CD14-positive monocyte (primary cell): ENCODE measurements around the gene DENND1A. TPM values are rescaled to one million over a fixed set of nuclear protein-coding genes. Genes with fewer than 3 reads are reported as not detected.

Source experiments
- DNase-seq, 3 donors: peaks; one replicate each; pipeline ENCODE4 v3.0.0-alpha.2; 2011 to 2022
- H2AFZ ChIP-seq: 2 replicates; pipeline ENCODE4 v1.6.0; 2012; ENCODE audit warnings: mild to moderate bottlenecking, low read depth, low read length, inconsistent platforms; ENCODE audit not compliant: insufficient read depth, poor library complexity, severe bottlenecking
- H3K27ac ChIP-seq, 2 donors: 1 replicate in 1 of 2; 2 replicates in 1 of 2; pipeline ENCODE4 v1.5.1; 2012 to 2013; ENCODE audit warnings: low read length in 2 of 2, control low read depth in 1 of 2, inconsistent platforms in 1 of 2, low read depth in 1 of 2, mild to moderate bottlenecking in 1 of 2
- H3K27me3 ChIP-seq, 2 donors: one replicate each; pipeline versions ENCODE4 v1.6.0 to v1.6.1; 2011 to 2013; ENCODE audit warnings: low read length in 2 of 2; ENCODE audit not compliant: control insufficient read depth in 2 of 2, insufficient read depth in 2 of 2
- H3K36me3 ChIP-seq, 2 donors: replicated peaks in 1 of 2; 1 replicate in 1 of 2; 2 replicates in 1 of 2; pipeline versions ENCODE4 v1.5.1 to v1.6.1; 2012 to 2013; ENCODE audit warnings: low read length in 2 of 2, control low read depth in 1 of 2, inconsistent platforms in 1 of 2, mild to moderate bottlenecking in 1 of 2; ENCODE audit not compliant: insufficient read depth in 2 of 2, control insufficient read depth in 1 of 2
- H3K4me1 ChIP-seq, 2 donors: 1 replicate in 1 of 2; 2 replicates in 1 of 2; pipeline versions ENCODE4 v1.5.1 to v1.6.1; 2012 to 2013; ENCODE audit warnings: low read length in 2 of 2, control low read depth in 1 of 2, inconsistent platforms in 1 of 2, mild to moderate bottlenecking in 1 of 2, moderate library complexity in 1 of 2; ENCODE audit not compliant: insufficient read depth in 2 of 2, control insufficient read depth in 1 of 2
- H3K4me2 ChIP-seq: replicated peaks from 2 replicates; pipeline ENCODE3; 2012; ENCODE audit warnings: low read length, moderate library complexity, mild to moderate bottlenecking; ENCODE audit not compliant: poor library complexity, severe bottlenecking; ENCODE audit errors: extremely low read depth
- H3K4me3 ChIP-seq, 3 experiments: fragments of 200-600 bp in 1 of 3; sonication (generic) in 1 of 3; replicated peaks in 1 of 3; 1 replicate in 2 of 3; 2 replicates in 1 of 3; pipeline ENCODE4 v1.5.1; 2011 to 2013; ENCODE audit warnings: low read length in 3 of 3, mild to moderate bottlenecking in 3 of 3, control low read depth in 2 of 3, low read depth in 2 of 3, inconsistent platforms in 1 of 3, moderate library complexity in 1 of 3
- H3K79me2 ChIP-seq: 2 replicates; pipeline ENCODE4 v1.6.0; 2012; ENCODE audit warnings: mild to moderate bottlenecking, control low read depth, inconsistent platforms, low read length, moderate library complexity; ENCODE audit not compliant: insufficient read depth
- H3K9ac ChIP-seq: 2 replicates; pipeline ENCODE4 v1.6.0; 2017; ENCODE audit warnings: low read length, mild to moderate bottlenecking; ENCODE audit not compliant: insufficient read depth, poor library complexity, severe bottlenecking
- H3K9me3 ChIP-seq, 2 donors: replicated peaks in 1 of 2; 1 replicate in 1 of 2; 2 replicates in 1 of 2; pipeline versions ENCODE4 v1.5.1 to v1.6.1; 2012 to 2013; ENCODE audit warnings: low read length in 2 of 2, control low read depth in 1 of 2; ENCODE audit not compliant: control insufficient read depth in 1 of 2, insufficient read depth in 1 of 2
- H4K20me1 ChIP-seq: 2 replicates; pipeline ENCODE4 v1.6.0; 2012; ENCODE audit warnings: mild to moderate bottlenecking, low read length, control low read depth, moderate library complexity; ENCODE audit not compliant: insufficient read depth
- H3K27ac Mint-ChIP-seq, 7 donors: one replicate each; pipeline ENCODE4 v1.8.0; 2020; ENCODE audit warnings: mild to moderate bottlenecking in 7 of 7, mixed read lengths in 7 of 7, moderate library complexity in 6 of 7, inconsistent platforms in 2 of 7
- H3K27me3 Mint-ChIP-seq, 3 donors: one replicate each; pipeline ENCODE4 v1.8.0; 2021 to 2022; ENCODE audit warnings: low read depth in 3 of 3, mild to moderate bottlenecking in 3 of 3, mixed read lengths in 3 of 3, moderate library complexity in 3 of 3, inconsistent platforms in 1 of 3
- H3K36me3 Mint-ChIP-seq, 2 donors: one replicate each; pipeline ENCODE4 v1.8.0; 2020; ENCODE audit warnings: mixed read lengths in 2 of 2, inconsistent platforms in 1 of 2, mild to moderate bottlenecking in 1 of 2
- H3K4me1 Mint-ChIP-seq: one replicate; pipeline ENCODE4 v1.8.0; 2020; ENCODE audit warnings: mild to moderate bottlenecking, mixed read lengths
- H3K4me3 Mint-ChIP-seq, 2 donors: one replicate each; pipeline ENCODE4 v1.8.0; 2020; ENCODE audit warnings: mild to moderate bottlenecking in 2 of 2, mixed read lengths in 2 of 2, moderate library complexity in 1 of 2
- H3K9me3 Mint-ChIP-seq, 7 donors: one replicate each; pipeline ENCODE4 v1.8.0; 2020 to 2022; ENCODE audit warnings: mixed read lengths in 7 of 7, mild to moderate bottlenecking in 6 of 7, moderate library complexity in 6 of 7, inconsistent platforms in 2 of 7
- CTCF ChIP-seq: fragments of 200-600 bp; IDR thresholded peaks from one replicate; pipeline ENCODE4 v1.8.0; 2022; ENCODE audit warnings: antibody characterized with exemption, mild to moderate bottlenecking
- WGBS: methylation state at CpG from one replicate; pipeline ENCODE4 v1.1.5; 2013; ENCODE audit warnings: missing lambda C conversion rate; ENCODE audit not compliant: insufficient coverage; 5-methylcytosine and 5-hydroxymethylcytosine counted together
- intact Hi-C, 2 donors: fragments of 100-400 bp; cut with micrococcal nuclease; formaldehyde crosslinking; loops; one replicate each; pipeline versions ENCODE4 v1.15.0 to v1.15.1; 2023
- polyA plus RNA-seq, 3 donors: library from polyadenylated mRNA; depleted of rRNA in 1 of 3; unstranded in 2 of 3; stranded (reverse) in 1 of 3; fragments of 300-500 nt in 2 of 3; fragments of >200 nt in 1 of 3; fragmentation: Illumina TruSeq in 2 of 3; gene quantifications; 1 replicate in 2 of 3; 2 replicates in 1 of 3; pipeline ENCODE4 v1.2.3, GENCODE V29; 2012 to 2021

Gene DENND1A
- polyA plus RNA-seq, 3 donors = 24.8 to 73.0 (median 29.4) TPM

GRCh38 chr9:123620239-123620638, 309.7 kb downstream of the DENND1A start:
- no peaks in the 10 kb centered on the region for H3K9me3 Mint-ChIP-seq
- H2AFZ ChIP-seq = no peak overlapping the region
- H3K4me1 ChIP-seq = no peaks in the 10 kb centered on the region
- peak overlapping the region in 2 of 7 donors; percentile 57 to 67 for H3K27ac Mint-ChIP-seq
- peaks cover 0 to 2% (median 0%) of the 10 kb centered on the region in 3 donors for H3K27me3 Mint-ChIP-seq
- H3K4me3 ChIP-seq = no peak overlapping the region
- no peaks in the 10 kb centered on the region for H3K27me3 ChIP-seq
- peaks cover 30 to 87% of the 10 kb centered on the region in 2 donors for H3K36me3 ChIP-seq
- no peak for TF ChIP-seq CTCF
- no peaks in the 10 kb centered on the region for H3K79me2 ChIP-seq
- H4K20me1 ChIP-seq = peaks cover 60% of the 10 kb centered on the region
- no peak overlapping the region for H3K9ac ChIP-seq
- no peak for DNase-seq
- no peaks in the 10 kb centered on the region for H3K9me3 ChIP-seq
- no peak overlapping the region for H3K4me3 Mint-ChIP-seq
- intact Hi-C loops = no loop called here
- no peaks in the 10 kb centered on the region for H3K4me1 Mint-ChIP-seq
- H3K4me2 ChIP-seq = no peak overlapping the region
- peaks cover 53% of the 10 kb centered on the region in 2 donors for H3K36me3 Mint-ChIP-seq
- H3K27ac ChIP-seq = no peak overlapping the region

GRCh38 chr9:123617952-123618678, 311.8 kb downstream of the DENND1A start:
- Histone ChIP-seq H3K9ac (no peak overlapping the region), H3K79me2 (no peaks in the 10 kb centered on the region), H3K4me3 (no peak overlapping the region), H3K9me3 (no peaks in the 10 kb centered on the region), H2AFZ (no peak overlapping the region), H3K4me1 (no peaks in the 10 kb centered on the region), H3K27me3 (no peaks in the 10 kb centered on the region), H3K4me2 (no peak overlapping the region), H4K20me1 (peaks cover 70% of the 10 kb centered on the region), H3K27ac (no peak overlapping the region), H3K36me3 (peaks cover 37 to 86% of the 10 kb centered on the region in 2 donors)
- intact Hi-C loops = no loop called here
- Mint-ChIP-seq H3K4me1 (no peaks in the 10 kb centered on the region), H3K4me3 (no peak overlapping the region), H3K27me3 (peaks cover 0 to 2% (median 0%) of the 10 kb centered on the region in 3 donors), H3K36me3 (peaks cover 57 to 59% of the 10 kb centered on the region in 2 donors), H3K27ac (peak overlapping the region in 1 of 7 donors; percentile 65), H3K9me3 (no peaks in the 10 kb centered on the region)
- no peak for TF ChIP-seq CTCF
- 96% methylated on average over 9 of the region's 11 CpGs for WGBS
- no peak for DNase-seq
